ENCODE measurements around the gene ETS1.

The ETS1 gene

GRCh38 chr11:128599729-128600128, 12.4 kb upstream of the ETS1 start:
- POLR2A ChIA-PET = no interaction called here
- CTCF ChIA-PET = no interaction called here
- TF ChIP-seq ARNT (IDR thresholded peaks at IDR 0.05) = no peak
- no peak for TF ChIP-seq FOXM1 (IDR thresholded peaks at IDR 0.05; ENCODE audit: borderline replicate concordance)
- no peak for TF ChIP-seq ELF4 (IDR thresholded peaks at IDR 0.05)
- no peak for TF ChIP-seq SP1 (IDR thresholded peaks at IDR 0.05)
- TF ChIP-seq CTBP1 (IDR thresholded peaks at IDR 0.05; ENCODE audit: borderline replicate concordance) = no peak
- TF ChIP-seq L3MBTL2 (conservative IDR thresholded peaks at IDR 0.05) = no peak
- DNase-seq (ENCODE audit: extremely low spot score) = no peak

DNA sequence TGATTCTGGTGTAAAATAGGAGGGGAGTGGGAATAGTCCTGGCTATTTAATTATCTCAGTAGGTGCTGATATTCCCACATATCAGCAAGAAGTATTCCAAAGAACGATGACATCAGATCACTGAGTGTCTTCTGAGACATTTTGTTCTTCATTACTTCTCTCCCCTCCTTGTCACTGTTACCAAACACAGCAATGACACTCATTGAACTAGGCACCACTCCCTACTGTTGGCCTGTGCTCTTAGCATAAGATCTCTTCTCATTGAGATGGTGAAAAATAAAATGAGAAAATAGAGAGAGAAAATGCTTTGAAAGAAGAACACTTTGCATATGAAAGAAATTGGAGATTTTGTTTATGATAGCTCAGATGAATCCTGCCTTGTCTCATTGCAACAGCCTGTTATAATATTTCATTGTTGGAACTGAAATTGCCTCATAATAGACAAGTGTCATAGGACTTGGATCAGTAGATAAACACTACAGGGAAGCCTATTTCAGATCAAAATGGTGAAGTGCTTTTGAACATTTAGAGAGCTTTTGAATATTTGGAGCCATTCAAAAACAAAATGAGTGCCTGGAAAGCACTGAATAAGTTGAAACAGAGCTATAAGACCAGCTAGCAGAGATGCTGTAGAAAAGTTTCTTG, 11.3 kb upstream of the ETS1 start:
- ChIA-PET CTCF (interaction anchor here (1.0 to 1.5 kb wide), 2 partner anchors 308 to 441 kb away, joined by 3 read pairs; no protein-coding TSS in a partner anchor), POLR2A (no interaction called here)
- TF ChIP-seq CTBP1 (IDR thresholded peaks at IDR 0.05; ENCODE audit: borderline replicate concordance) (no peak), TARDBP (IDR thresholded peaks at IDR 0.05) (no peak), FOXA1 (IDR thresholded peaks at IDR 0.05) (no peak), ARNT (IDR thresholded peaks at IDR 0.05) (no peak), BHLHE40 (IDR thresholded peaks at IDR 0.05; ENCODE audit: borderline replicate concordance) (no peak), FOXM1 (IDR thresholded peaks at IDR 0.05; ENCODE audit: borderline replicate concordance) (no peak), ZNF384 (IDR thresholded peaks at IDR 0.05) (no peak), NFRKB (IDR thresholded peaks at IDR 0.05) (no peak), LEF1 (IDR thresholded peaks at IDR 0.05; ENCODE audit: borderline replicate concordance) (no peak), L3MBTL2 (conservative IDR thresholded peaks at IDR 0.05) (no peak), HDGF (IDR thresholded peaks at IDR 0.05; ENCODE audit: borderline replicate concordance) (no peak), FOXK2 (IDR thresholded peaks at IDR 0.05) (no peak), SP1 (IDR thresholded peaks at IDR 0.05) (no peak), SUZ12 (IDR thresholded peaks at IDR 0.05) (no peak), ELF4 (IDR thresholded peaks at IDR 0.05) (no peak)
- TF ChIP-seq, protein P1, sequence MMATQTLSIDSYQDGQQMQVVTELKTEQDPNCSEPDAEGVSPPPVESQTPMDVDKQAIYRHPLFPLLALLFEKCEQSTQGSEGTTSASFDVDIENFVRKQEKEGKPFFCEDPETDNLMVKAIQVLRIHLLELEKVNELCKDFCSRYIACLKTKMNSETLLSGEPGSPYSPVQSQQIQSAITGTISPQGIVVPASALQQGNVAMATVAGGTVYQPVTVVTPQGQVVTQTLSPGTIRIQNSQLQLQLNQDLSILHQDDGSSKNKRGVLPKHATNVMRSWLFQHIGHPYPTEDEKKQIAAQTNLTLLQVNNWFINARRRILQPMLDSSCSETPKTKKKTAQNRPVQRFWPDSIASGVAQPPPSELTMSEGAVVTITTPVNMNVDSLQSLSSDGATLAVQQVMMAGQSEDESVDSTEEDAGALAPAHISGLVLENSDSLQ (IDR thresholded peaks at IDR 0.05) = no peak
- DNase-seq (ENCODE audit: extremely low spot score) = no peak

- no peak for TF ChIP-seq SP1 (IDR thresholded peaks at IDR 0.05)
- TF ChIP-seq TARDBP (IDR thresholded peaks at IDR 0.05) = no peak
- no peak for TF ChIP-seq FOXM1 (IDR thresholded peaks at IDR 0.05; ENCODE audit: borderline replicate concordance)
- no peak for TF ChIP-seq ARNT (IDR thresholded peaks at IDR 0.05)
- TF ChIP-seq, protein P1 (IDR thresholded peaks at IDR 0.05) = no peak
- TF ChIP-seq ZNF384 (IDR thresholded peaks at IDR 0.05) = no peak
- TF ChIP-seq FOXA1 (IDR thresholded peaks at IDR 0.05) = no peak
- no peak for TF ChIP-seq FOXK2 (IDR thresholded peaks at IDR 0.05)
- TF ChIP-seq BHLHE40 (IDR thresholded peaks at IDR 0.05; ENCODE audit: borderline replicate concordance) = no peak
- TF ChIP-seq LEF1 (IDR thresholded peaks at IDR 0.05; ENCODE audit: borderline replicate concordance) = no peak
- no peak for TF ChIP-seq ELF4 (IDR thresholded peaks at IDR 0.05)
- TF ChIP-seq NFRKB (IDR thresholded peaks at IDR 0.05) = no peak
- no peak for TF ChIP-seq SUZ12 (IDR thresholded peaks at IDR 0.05)
- no peak for TF ChIP-seq HDGF (IDR thresholded peaks at IDR 0.05; ENCODE audit: borderline replicate concordance)
- ChIA-PET CTCF (interaction anchor here (0.6 to 1.5 kb wide), 2 partner anchors 308 to 427 kb away, joined by 3 read pairs; no protein-coding TSS in a partner anchor), POLR2A (no interaction called here)
- no peak for DNase-seq (ENCODE audit: extremely low spot score)
Observed at GRCh38 chr11:128598096-128598495, 10.7 kb upstream of the ETS1 start.

GRCh38 chr11:128597209-128597608, 9.9 kb upstream of the ETS1 start:
- DNase-seq (ENCODE audit: extremely low spot score) = no peak
- CTCF ChIA-PET = no interaction called here
- POLR2A ChIA-PET = no interaction called here
- no peak for TF ChIP-seq TARDBP (IDR thresholded peaks at IDR 0.05)
- TF ChIP-seq CTBP1 (IDR thresholded peaks at IDR 0.05; ENCODE audit: borderline replicate concordance) = no peak
- TF ChIP-seq FOXA1 (IDR thresholded peaks at IDR 0.05) = no peak

DNA sequence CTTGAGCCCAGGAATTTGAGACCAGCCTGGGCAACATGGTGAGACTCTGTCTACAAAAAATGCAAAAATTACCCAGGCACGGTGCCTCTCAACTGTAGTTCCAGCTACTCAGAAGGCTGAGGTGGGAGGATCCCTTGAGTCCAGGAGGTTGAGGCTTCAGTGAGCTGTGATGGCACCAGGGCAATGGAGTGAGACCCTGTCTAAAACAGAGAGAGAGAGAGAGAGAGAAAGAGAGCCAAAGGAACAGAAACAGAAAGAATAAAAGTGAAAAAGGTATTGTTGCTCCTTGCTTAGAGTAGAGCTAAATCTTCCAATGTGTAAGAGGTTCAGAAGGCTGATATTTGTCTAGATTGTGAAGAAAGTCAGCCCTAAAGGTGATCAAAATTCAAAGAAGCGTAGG, 8.9 kb upstream of the ETS1 start:
- POLR2A ChIA-PET = interaction anchor here (0.7 kb wide), 1 partner anchor 540 kb away, joined by 3 read pairs; no protein-coding TSS in a partner anchor
- no peak for DNase-seq (ENCODE audit: extremely low spot score)
- no peak for TF ChIP-seq SUZ12 (IDR thresholded peaks at IDR 0.05)
- TF ChIP-seq LEF1 (IDR thresholded peaks at IDR 0.05; ENCODE audit: borderline replicate concordance) = no peak
- TF ChIP-seq FOXK2 (IDR thresholded peaks at IDR 0.05) = no peak
- no peak for TF ChIP-seq TARDBP (IDR thresholded peaks at IDR 0.05)
- TF ChIP-seq L3MBTL2 (conservative IDR thresholded peaks at IDR 0.05) = no peak
- TF ChIP-seq HDGF (IDR thresholded peaks at IDR 0.05; ENCODE audit: borderline replicate concordance) = no peak
- no peak for TF ChIP-seq SP1 (IDR thresholded peaks at IDR 0.05)
- CTCF ChIA-PET = interaction anchor here (0.6 kb wide), 1 partner anchor 424 kb away, joined by 3 read pairs; no protein-coding TSS in a partner anchor

DNA sequence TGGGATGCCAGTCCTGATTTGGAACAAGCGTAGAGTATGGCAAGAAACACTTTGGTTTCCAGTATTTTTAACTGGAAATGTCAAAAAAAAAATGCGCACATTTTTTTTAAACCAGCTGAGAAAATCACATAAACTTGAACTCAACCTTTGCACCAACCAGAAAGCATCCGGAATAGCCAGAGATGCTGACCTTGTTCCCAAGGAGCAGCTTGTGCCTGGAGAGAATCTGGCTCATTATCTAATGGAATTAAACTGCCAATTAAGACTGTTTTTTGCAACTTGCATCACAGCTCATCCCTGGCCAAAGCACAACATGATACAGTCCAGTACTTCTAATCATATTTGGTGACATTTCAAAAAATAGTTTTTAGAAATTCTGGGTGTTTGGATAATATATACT, 8.4 kb upstream of the ETS1 start:
- no peak for TF ChIP-seq FOXA1 (IDR thresholded peaks at IDR 0.05)
- DNase-seq (ENCODE audit: extremely low spot score) = no peak
- POLR2A ChIA-PET = interaction anchor here (0.7 kb wide), 1 partner anchor 541 kb away, joined by 3 read pairs; no protein-coding TSS in a partner anchor
- CTCF ChIA-PET = no interaction called here

DNA sequence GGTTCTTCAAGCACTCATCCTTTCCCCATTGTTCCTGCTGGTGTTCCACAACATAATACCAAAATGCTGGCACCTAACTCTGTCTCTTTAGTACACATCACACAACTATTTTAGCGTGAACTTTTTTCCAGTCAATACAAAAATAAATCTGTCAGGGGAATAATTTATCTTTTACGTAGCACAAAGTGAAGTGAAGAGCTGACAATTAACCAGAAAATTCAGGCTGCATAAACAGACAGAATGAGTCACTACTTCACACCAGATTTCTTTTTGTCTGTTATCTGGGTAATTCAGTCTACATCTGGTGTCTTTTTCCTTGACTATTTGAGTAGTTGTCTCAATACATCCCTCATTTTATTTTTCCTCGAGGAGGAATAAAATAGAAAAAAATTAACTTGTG, 7.9 kb upstream of the ETS1 start:
- no peak for DNase-seq (ENCODE audit: extremely low spot score)
- POLR2A ChIA-PET = no interaction called here
- TF ChIP-seq ZNF384 (IDR thresholded peaks at IDR 0.05) (no peak), TARDBP (IDR thresholded peaks at IDR 0.05) (no peak), ELF4 (IDR thresholded peaks at IDR 0.05) (no peak), FOXM1 (IDR thresholded peaks at IDR 0.05; ENCODE audit: borderline replicate concordance) (no peak), BHLHE40 (IDR thresholded peaks at IDR 0.05; ENCODE audit: borderline replicate concordance) (no peak), LEF1 (IDR thresholded peaks at IDR 0.05; ENCODE audit: borderline replicate concordance) (no peak), ARNT (IDR thresholded peaks at IDR 0.05) (no peak), CTBP1 (IDR thresholded peaks at IDR 0.05; ENCODE audit: borderline replicate concordance) (no peak), L3MBTL2 (conservative IDR thresholded peaks at IDR 0.05) (no peak), NFRKB (IDR thresholded peaks at IDR 0.05) (no peak)
- CTCF ChIA-PET = no interaction called here

Measured in HEK293T (cell line).